GM12892 (cell line): Measurements from ENCODE around the gene TRMT1.
A peak's percentile ranks its signal among the peaks of the same experiment; 100 is the strongest.
"Not testable (repeated sequence)": the region's sequence is repeated elsewhere in the genome, so short reads cannot be mapped to it uniquely, and the experiment has no call there.

Experiments
- DNase-seq: peaks from one replicate; pipeline ENCODE4 v3.0.0; 2011; ENCODE audit not compliant: insufficient read length
- FAIRE-seq: peaks from 2 replicates; lab custom pipeline; 2011; peaks lifted over from hg19 to GRCh38; lab: Jason Lieb, UNC
- POLR2A ChIP-seq: IDR thresholded peaks from 2 replicates; pipeline ENCODE4 v1.6.1; 2011; ENCODE audit warnings: low read depth, low read length, control low read depth
- POLR2AphosphoS5 ChIP-seq: IDR thresholded peaks from 2 replicates; pipeline ENCODE4 v1.6.1; 2011; ENCODE audit warnings: low read depth, low read length, control low read depth
- TAF1 ChIP-seq: IDR thresholded peaks from 2 replicates; pipeline ENCODE4 v1.6.1; 2011; ENCODE audit warnings: low read depth, mild to moderate bottlenecking, control low read depth, low read length, borderline replicate concordance

TRMT1 gene

GRCh38 chr19:13154911-13155471 lies 38.5 kb upstream of the TRMT1 start:
- DNase-seq (peak; percentile 52), FAIRE-seq (peak; percentile 74)
- peak; percentile 91 for TF ChIP-seq POLR2AphosphoS5
- TF ChIP-seq POLR2A, result peak; percentile 75
- no peak for TF ChIP-seq TAF1

- DNase-seq (no peak), FAIRE-seq (peak; percentile 80)
- TF ChIP-seq POLR2A, result peak; percentile 18; the same call in 1 of the 2 replicates
- TF ChIP-seq POLR2AphosphoS5, result no peak; the same call in 1 of the 2 replicates
Observed at GRCh38 chr19:13154241-13154778, 37.8 kb upstream of the TRMT1 start.

- TF ChIP-seq POLR2A (no peak), POLR2AphosphoS5 (no peak; the same call in 1 of the 2 replicates), TAF1 (no peak)
- DNase-seq, result no peak
- no peak for FAIRE-seq
Observed at GRCh38 chr19:13153569-13154240, 37.2 kb upstream of the TRMT1 start.

- FAIRE-seq (no peak), DNase-seq (peak; percentile 76)
Observed at GRCh38 chr19:13152974-13153568, 36.5 kb upstream of the TRMT1 start.

GRCh38 chr19:13152356-13152973 lies 35.9 kb upstream of the TRMT1 start:
- DNase-seq, result no peak
- TF ChIP-seq TAF1 (no peak), POLR2AphosphoS5 (no peak), POLR2A (no peak)
- peak; percentile 87 for FAIRE-seq

More at GRCh38 chr19:13152974-13153568, 36.5 kb upstream of the TRMT1 start:
- TF ChIP-seq POLR2AphosphoS5 (peak; percentile 100), POLR2A (peak; percentile 100), TAF1 (peak; percentile 99)

GRCh38 chr19:13151605-13152355 lies 35.2 kb upstream of the TRMT1 start:
- FAIRE-seq (peak; percentile 79), DNase-seq (peak; percentile 83)
- peak; percentile 54; the same call in 1 of the 2 replicates for TF ChIP-seq POLR2A
- no peak; the same call in 1 of the 2 replicates for TF ChIP-seq POLR2AphosphoS5

GRCh38 chr19:13150931-13151604 lies 34.5 kb upstream of the TRMT1 start:
- FAIRE-seq, result peak; percentile 76

GRCh38 chr19:13150187-13150930 lies 33.8 kb upstream of the TRMT1 start, which contains the start of the genes IER2 and STX10:
IER2 (plus strand) TSS chr19:13150411; CDS start chr19:13153187, 2,776 bp downstream.
STX10 (minus strand) TSS chr19:13150375; CDS start chr19:13150173, 202 bp downstream.
- peak; percentile 94 for FAIRE-seq
- TF ChIP-seq POLR2AphosphoS5 (no peak; the same call in 1 of the 2 replicates), TAF1 (0 out of 2 replicates have a peak, but pooled peaks have one; percentile 26)
- DNase-seq, result peak; percentile 91

More at GRCh38 chr19:13150931-13151604, 34.5 kb upstream of the TRMT1 start:
- no peak for DNase-seq
- TF ChIP-seq POLR2AphosphoS5 (no peak; the same call in 1 of the 2 replicates), POLR2A (peak; percentile 40; the same call in 1 of the 2 replicates)

GRCh38 chr19:13149628-13150186 lies 33.2 kb upstream of the TRMT1 start:
- DNase-seq (no peak), FAIRE-seq (no peak)
- TF ChIP-seq TAF1 (no peak), POLR2AphosphoS5 (no peak), POLR2A (no peak)

GRCh38 chr19:13149173-13149627 lies 32.7 kb upstream of the TRMT1 start:
- FAIRE-seq, DNase-seq: not testable (repeated sequence)
